Trophoblast cell (in vitro differentiated cells and primary cell): ENCODE measurements around the gene TNP2.

Source experiments
- DNase-seq, 2 donors: peaks; one replicate each; pipeline ENCODE4 v3.0.0-alpha.2; 2016
- H2AFZ ChIP-seq: 2 replicates; pipeline ENCODE4 v1.6.1; 2013; ENCODE audit warnings: low read length, moderate library complexity, mild to moderate bottlenecking; ENCODE audit not compliant: insufficient read depth, poor library complexity
- H2AK5ac ChIP-seq: 2 replicates; pipeline ENCODE4 v1.6.1; 2013; ENCODE audit warnings: mild to moderate bottlenecking, low read length
- H2BK120ac ChIP-seq: 2 replicates; pipeline ENCODE4 v1.6.1; 2013; ENCODE audit warnings: low read length, mild to moderate bottlenecking, moderate library complexity; ENCODE audit not compliant: insufficient read depth, poor library complexity
- H2BK12ac ChIP-seq: 2 replicates; pipeline ENCODE4 v1.6.1; 2013; ENCODE audit warnings: mild to moderate bottlenecking, low read length, moderate library complexity
- H2BK5ac ChIP-seq: 2 replicates; pipeline ENCODE4 v1.6.1; 2013; ENCODE audit warnings: low read length, low read depth, moderate library complexity, mild to moderate bottlenecking; ENCODE audit not compliant: poor library complexity
- H3K14ac ChIP-seq: 2 replicates; pipeline ENCODE4 v1.6.1; 2013; ENCODE audit warnings: mild to moderate bottlenecking, low read length
- H3K18ac ChIP-seq: 2 replicates; pipeline ENCODE4 v1.6.1; 2013; ENCODE audit warnings: mild to moderate bottlenecking, low read length
- H3K23ac ChIP-seq: 2 replicates; pipeline ENCODE4 v1.6.1; 2013; ENCODE audit warnings: low read length
- H3K27ac ChIP-seq: 2 replicates; pipeline ENCODE4 v1.5.1; 2013; ENCODE audit warnings: low read depth, mild to moderate bottlenecking, inconsistent platforms, low read length, moderate library complexity
- H3K27me3 ChIP-seq: 2 replicates; pipeline ENCODE4 v1.6.1; 2013; ENCODE audit warnings: inconsistent platforms, mild to moderate bottlenecking, low read length, moderate library complexity; ENCODE audit not compliant: insufficient read depth
- H3K36me3 ChIP-seq, 2 experiments: 1 replicate in 1 of 2; 2 replicates in 1 of 2; pipeline ENCODE4 v1.6.1; 2013; ENCODE audit warnings: low read length in 2 of 2, mild to moderate bottlenecking in 2 of 2, moderate library complexity in 1 of 2; ENCODE audit not compliant: insufficient read depth in 2 of 2, control insufficient read depth in 1 of 2
- H3K4ac ChIP-seq: 2 replicates; pipeline ENCODE4 v1.6.1; 2013; ENCODE audit warnings: low read depth, mild to moderate bottlenecking, low read length, moderate library complexity
- H3K4me1 ChIP-seq, 2 experiments: 1 replicate in 1 of 2; 2 replicates in 1 of 2; pipeline ENCODE4 v1.6.1; 2013; ENCODE audit warnings: low read length in 2 of 2, mild to moderate bottlenecking in 2 of 2, moderate library complexity in 1 of 2; ENCODE audit not compliant: insufficient read depth in 2 of 2, control insufficient read depth in 1 of 2
- H3K4me2 ChIP-seq: 2 replicates; pipeline ENCODE4 v1.6.1; 2013; ENCODE audit warnings: inconsistent platforms, mild to moderate bottlenecking, low read length, moderate library complexity
- H3K4me3 ChIP-seq: 2 replicates; pipeline ENCODE4 v1.5.1; 2013; ENCODE audit warnings: mild to moderate bottlenecking, low read depth, low read length, inconsistent platforms
- H3K79me1 ChIP-seq: one replicate; pipeline ENCODE4 v1.6.1; 2013; ENCODE audit warnings: low read length
- H3K79me2 ChIP-seq: 2 replicates; pipeline ENCODE4 v1.6.1; 2013; ENCODE audit warnings: low read length, mild to moderate bottlenecking; ENCODE audit not compliant: control insufficient read depth, insufficient read depth, poor library complexity
- H3K9ac ChIP-seq: 2 replicates; pipeline ENCODE4 v1.6.1; 2013; ENCODE audit warnings: mild to moderate bottlenecking, low read length
- H3K9me3 ChIP-seq: 2 replicates; pipeline ENCODE4 v1.6.1; 2013; ENCODE audit warnings: low read depth, mild to moderate bottlenecking, control low read depth, inconsistent platforms, low read length; ENCODE audit not compliant: insufficient read depth
- H4K12ac ChIP-seq: 2 replicates; pipeline ENCODE4 v1.6.1; 2013; ENCODE audit warnings: low read depth, mild to moderate bottlenecking, low read length, moderate library complexity
- H4K8ac ChIP-seq: 2 replicates; pipeline ENCODE4 v1.6.1; 2013; ENCODE audit warnings: low read depth, mild to moderate bottlenecking, low read length, moderate library complexity
- H4K91ac ChIP-seq: one replicate; pipeline ENCODE4 v1.6.1; 2013; ENCODE audit warnings: low read depth, mild to moderate bottlenecking, low read length, moderate library complexity
- whole genome bisulfite sequencing: extraction: QIAGEN DNeasy Blood & Tissue Kit; methylation state at CpG from one replicate; pipeline ENCODE4 v1.1.7; 2013; ENCODE audit warnings: missing lambda C conversion rate; ENCODE audit not compliant: insufficient read length, insufficient coverage; ENCODE audit errors: extremely low coverage; 5-methylcytosine and 5-hydroxymethylcytosine counted together

TNP2 gene

GRCh38 chr16:11314309-11314894, 45.3 kb upstream of the TNP2 start:
- Histone ChIP-seq H3K4me1 (peaks cover 42 to 54% of the 10 kb centered on the region in 2 experiments), H3K4me2 (no peak overlapping the region), H3K4ac (peak overlapping the region; percentile 23), H3K27ac (peak overlapping the region; percentile 75), H3K36me3 (no peaks in the 10 kb centered on the region), H3K27me3 (no peaks in the 10 kb centered on the region), H4K91ac (peak overlapping the region; percentile 88), H3K4me3 (no peak overlapping the region), H2BK5ac (peak overlapping the region; percentile 28), H4K8ac (peak overlapping the region; percentile 21), H2AK5ac (peak overlapping the region; percentile 56), H4K12ac (no peak overlapping the region), H3K23ac (no peak overlapping the region), H3K18ac (peak overlapping the region; percentile 24), H2BK120ac (peak overlapping the region; percentile 79), H3K9ac (no peak overlapping the region), H3K14ac (peak overlapping the region; percentile 18), H3K79me2 (peaks cover 4% of the 10 kb centered on the region), H3K79me1 (peaks cover 38% of the 10 kb centered on the region), H2BK12ac (peak overlapping the region; percentile 20), H2AFZ (no peak overlapping the region), H3K9me3 (no peaks in the 10 kb centered on the region)
- no CpG with 5 or more reads among the region's 8 CpGs for WGBS
- peak; percentile 49 to 62 for DNase-seq

DNA sequence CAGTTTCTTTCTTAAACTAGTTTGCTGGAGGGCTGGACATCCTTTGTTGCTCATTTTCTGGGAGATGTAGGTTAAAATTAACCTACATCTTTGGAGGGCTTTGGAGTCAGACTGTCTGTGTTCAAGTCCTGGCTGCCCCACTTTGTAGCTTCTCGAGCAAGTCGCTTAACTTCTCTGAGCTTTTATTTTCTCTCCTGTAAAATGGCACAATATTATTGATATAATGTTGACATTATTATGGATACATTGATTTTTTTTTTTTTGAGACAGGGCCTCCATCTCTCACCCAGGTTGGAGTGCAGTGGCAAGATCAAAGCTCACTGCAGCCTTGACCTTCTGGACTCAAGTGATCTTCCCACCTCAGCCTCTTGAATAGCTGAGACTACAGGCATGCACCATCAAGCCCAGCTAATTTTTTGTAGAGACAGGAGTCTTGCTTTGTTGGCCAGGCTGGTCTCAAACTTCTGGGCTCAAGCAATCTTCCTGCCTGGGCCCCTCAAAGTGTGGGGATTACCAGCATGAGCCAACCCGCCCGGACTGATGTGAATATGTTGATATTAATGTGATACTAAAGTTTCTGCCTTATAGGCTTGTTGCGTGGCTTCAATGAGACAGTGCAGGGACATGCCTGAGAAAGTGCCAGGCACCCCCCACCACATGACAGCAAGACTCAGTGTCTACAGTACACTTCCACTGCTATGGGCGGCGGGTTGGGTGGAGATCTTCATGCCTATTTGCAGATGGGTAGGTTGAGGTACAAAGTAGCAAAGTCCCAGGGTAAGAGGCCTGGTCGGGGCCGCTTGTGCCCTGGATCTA, 44.6 kb upstream of the TNP2 start:
- peak overlapping the region; percentile 75 for H3K27ac ChIP-seq
- peaks cover 4% of the 10 kb centered on the region for H3K79me2 ChIP-seq
- no peak overlapping the region for H3K23ac ChIP-seq

DNA sequence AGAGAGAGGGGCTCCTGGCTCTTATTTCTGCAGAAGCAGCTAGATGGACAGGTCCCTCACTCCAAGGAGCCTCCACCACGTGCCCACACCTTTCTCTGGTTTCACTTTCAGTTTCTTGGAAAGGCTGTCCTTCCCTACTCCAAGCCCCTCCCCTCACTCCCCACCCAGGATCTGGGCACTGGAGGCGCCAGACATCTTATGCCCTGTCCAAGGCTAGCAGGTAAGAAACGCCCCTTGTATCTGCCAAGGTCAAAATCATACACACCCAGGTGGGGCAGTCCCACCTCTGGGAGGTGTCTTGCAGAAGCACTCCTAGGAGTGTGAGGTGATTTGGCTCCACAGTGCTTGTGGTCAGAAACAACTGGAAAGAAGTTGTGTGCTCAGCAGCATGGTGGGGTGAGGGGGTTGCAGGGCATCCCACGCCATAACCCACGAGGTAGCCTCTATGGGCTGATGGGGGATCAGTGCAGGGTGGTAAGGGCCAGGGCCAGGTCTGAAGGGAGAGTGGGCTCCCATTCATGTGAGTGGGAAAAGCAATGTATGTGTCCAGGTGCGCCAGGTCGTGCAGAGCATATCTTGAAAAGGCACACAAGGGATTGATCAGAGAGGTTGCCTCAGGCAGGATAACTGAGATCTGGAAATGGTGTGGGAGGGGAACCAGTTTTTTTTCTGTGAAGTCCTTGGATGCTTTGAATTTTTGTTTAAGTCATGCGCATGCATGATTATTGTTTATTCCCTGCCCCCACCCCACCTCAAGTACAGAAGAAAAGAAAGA, 43.8 kb upstream of the TNP2 start:
- Histone ChIP-seq H3K79me2 (peaks cover 4% of the 10 kb centered on the region), H3K14ac (peak overlapping the region; percentile 32), H3K79me1 (peaks cover 36% of the 10 kb centered on the region), H3K4me3 (no peak overlapping the region), H3K4ac (no peak overlapping the region), H3K18ac (peak overlapping the region; percentile 9), H3K4me1 (peaks cover 36 to 51% of the 10 kb centered on the region in 2 experiments), H3K27me3 (no peaks in the 10 kb centered on the region), H3K4me2 (peak overlapping the region; percentile 46), H2BK12ac (peak overlapping the region; percentile 20), H2AK5ac (peak overlapping the region; percentile 32), H4K91ac (peak overlapping the region; percentile 74), H4K12ac (no peak overlapping the region), H3K36me3 (no peaks in the 10 kb centered on the region), H3K23ac (no peak overlapping the region), H3K9ac (no peak overlapping the region), H3K9me3 (no peaks in the 10 kb centered on the region), H4K8ac (peak overlapping the region; percentile 68), H2AFZ (peak overlapping the region; percentile 30), H2BK5ac (peak overlapping the region; percentile 41), H2BK120ac (peak overlapping the region; percentile 81), H3K27ac (peak overlapping the region; percentile 95)
- WGBS: no CpG with 5 or more reads among the region's 8 CpGs
- peak; percentile 70 to 90 for DNase-seq

More for the DNA sequence above, 44.6 kb upstream of the TNP2 start:
- peaks cover 36% of the 10 kb centered on the region for H3K79me1 ChIP-seq
- H2AFZ ChIP-seq: no peak overlapping the region
- H4K8ac ChIP-seq: no peak overlapping the region
- no peak overlapping the region for H3K4ac ChIP-seq
- H4K12ac ChIP-seq: no peak overlapping the region
- peak overlapping the region; percentile 30 for H3K14ac ChIP-seq
- no peak overlapping the region for H3K4me3 ChIP-seq
- H3K9me3 ChIP-seq: no peaks in the 10 kb centered on the region
- peak overlapping the region; percentile 5 for H3K18ac ChIP-seq
- H3K36me3 ChIP-seq: no peaks in the 10 kb centered on the region
- peak overlapping the region; percentile 88 for H4K91ac ChIP-seq
- H3K9ac ChIP-seq: no peak overlapping the region
- peak overlapping the region; percentile 59 for H2BK5ac ChIP-seq
- H3K27me3 ChIP-seq: no peaks in the 10 kb centered on the region
- DNase-seq: no peak
- peak overlapping the region; percentile 79 for H2BK120ac ChIP-seq
- no peak overlapping the region for H3K4me2 ChIP-seq
- peaks cover 36 to 51% of the 10 kb centered on the region in 2 experiments for H3K4me1 ChIP-seq
- peak overlapping the region; percentile 56 for H2AK5ac ChIP-seq
- WGBS: no CpG with 5 or more reads among the region's 9 CpGs
- H2BK12ac ChIP-seq: peak overlapping the region; percentile 20

- H4K91ac ChIP-seq: peak overlapping the region; percentile 21
Measured at GRCh38 chr16:11310997-11311561, 42.0 kb upstream of the TNP2 start.

More at GRCh38 chr16:11310997-11311561, 42.0 kb upstream of the TNP2 start:
- no peak overlapping the region for H3K4ac ChIP-seq
- no peak overlapping the region for H3K23ac ChIP-seq
- no peak overlapping the region for H3K4me3 ChIP-seq
- no peak for DNase-seq
- no peaks in the 10 kb centered on the region for H3K9me3 ChIP-seq
- H3K18ac ChIP-seq: no peak overlapping the region
- H2BK120ac ChIP-seq: no peak overlapping the region
- H2BK12ac ChIP-seq: peak overlapping the region; percentile 75
- WGBS: no CpG with 5 or more reads among the region's 10 CpGs
- H4K12ac ChIP-seq: no peak overlapping the region
- H3K4me2 ChIP-seq: no peak overlapping the region
- no peaks in the 10 kb centered on the region for H3K27me3 ChIP-seq
- no peak overlapping the region for H2BK5ac ChIP-seq
- no peak overlapping the region for H2AK5ac ChIP-seq
- H3K9ac ChIP-seq: no peak overlapping the region
- H3K36me3 ChIP-seq: no peaks in the 10 kb centered on the region
- no peak overlapping the region for H3K14ac ChIP-seq
- H4K8ac ChIP-seq: no peak overlapping the region
- H3K79me1 ChIP-seq: peaks cover 28% of the 10 kb centered on the region
- H3K4me1 ChIP-seq: peaks cover 30 to 42% of the 10 kb centered on the region in 2 experiments
- H2AFZ ChIP-seq: no peak overlapping the region
- no peak overlapping the region for H3K27ac ChIP-seq
- peaks cover 4% of the 10 kb centered on the region for H3K79me2 ChIP-seq
